C4-2B (cell line): ENCODE data around the gene RAB11FIP5.

Source experiments
- CTCF ChIP-seq: fragments of 450-650 bp; conservative IDR thresholded peaks from 2 replicates; pipeline ENCODE4 v1.5.1; 2017; ENCODE audit warnings: mild to moderate bottlenecking
- ZFX ChIP-seq: fragments of 450-650 bp; IDR thresholded peaks from 2 replicates; pipeline ENCODE4 v1.6.1; 2017

GRCh38 chr2:73068147-73068546, 44.6 kb downstream of the RAB11FIP5 start:
- no peak for TF ChIP-seq CTCF
- TF ChIP-seq ZFX, result no peak
